Measurements from ENCODE around the gene MEIS1. TPM values are rescaled to one million over a fixed set of nuclear protein-coding genes. Genes with fewer than 3 reads are reported as not detected.

Gene MEIS1
- 231 and 429 TPM in 2 replicates for total RNA-seq

GRCh38 chr2:66434679-66435548, at the start of gene MEIS1:
TSS of gene MEIS1 (plus strand) at chr2:66435125. CDS start at chr2:66435857, 732 bp downstream.

Data from bronchial smooth muscle cell (primary cell).